PC-9 (cell line): ENCODE data around the gene CCDC138. TPM values are rescaled to one million over a fixed set of nuclear protein-coding genes. Genes with fewer than 3 reads are reported as not detected.

ENCODE experiments used
- BruUV-seq: library from RNA; stranded (reverse); fragments of 400-500 nt; replicated peaks from 2 replicates; lab custom pipeline; 2021; lab: Mats Ljungman, UMichigan
- CTCF ChIA-PET: fragments of 300-600 bp; sonication (Branson Sonifier 250); formaldehyde crosslinking; loops from one replicate; lab custom pipeline; 2022; ENCODE audit warnings: antibody characterized with exemption; lab: Charles Lee
- POLR2A ChIA-PET: fragments of 300-600 bp; sonication (Branson Sonifier 250); formaldehyde crosslinking; loops from one replicate; lab custom pipeline; 2022; ENCODE audit warnings: antibody characterized with exemption; ENCODE audit not compliant: unreplicated experiment; lab: Charles Lee
- DNase-seq, 2 experiments: peaks; one replicate each; pipeline versions ENCODE4 v3.0.0 to v3.0.0-alpha.2; 2015 to 2022; ENCODE audit warnings: mixed read lengths in 1 of 2
- H2AFZ ChIP-seq: fragments of 200-600 bp; sonication (generic); 2 replicates; pipeline ENCODE4 v1.8.1; 2017; ENCODE audit warnings: antibody characterized with exemption
- H3F3A ChIP-seq: fragments of 200-600 bp; sonication (generic); 2 replicates; pipeline ENCODE4 v1.8.1; 2017; ENCODE audit warnings: antibody characterized with exemption, mild to moderate bottlenecking, low read depth; ENCODE audit not compliant: insufficient read depth
- H3K27ac ChIP-seq: fragments of 200-600 bp; sonication (generic); 2 replicates; pipeline ENCODE4 v1.6.1; 2016; ENCODE audit warnings: mixed run types
- H3K27me3 ChIP-seq: fragments of 200-600 bp; sonication (generic); 2 replicates; pipeline ENCODE4 v1.6.1; 2016; ENCODE audit warnings: low read depth, mixed run types; ENCODE audit not compliant: insufficient read depth
- H3K36me3 ChIP-seq: fragments of 200-600 bp; sonication (generic); 2 replicates; pipeline ENCODE4 v1.6.1; 2016; ENCODE audit warnings: low read depth, mixed run types
- H3K4me1 ChIP-seq: fragments of 200-600 bp; sonication (generic); replicated peaks from 2 replicates; pipeline ENCODE4 v1.6.1; 2016; ENCODE audit warnings: mixed run types; ENCODE audit not compliant: insufficient read depth
- H3K4me2 ChIP-seq: fragments of 200-600 bp; sonication (generic); 2 replicates; pipeline ENCODE4 v1.6.1; 2017; ENCODE audit warnings: mixed run types
- H3K4me3 ChIP-seq: fragments of 200-600 bp; sonication (generic); 2 replicates; pipeline ENCODE4 v1.6.1; 2016; ENCODE audit warnings: mixed run types
- H3K79me2 ChIP-seq: fragments of 200-600 bp; sonication (generic); 2 replicates; pipeline ENCODE4 v1.6.1; 2017; ENCODE audit warnings: low read depth, mixed run types
- H3K9me2 ChIP-seq: fragments of 200-600 bp; sonication (generic); 2 replicates; pipeline ENCODE4 v1.8.1; 2017; ENCODE audit warnings: mild to moderate bottlenecking; ENCODE audit not compliant: insufficient read depth
- H3K9me3 ChIP-seq: fragments of 200-600 bp; sonication (generic); 2 replicates; pipeline ENCODE4 v1.8.1; 2016; ENCODE audit warnings: low read depth; ENCODE audit not compliant: insufficient read depth
- H4K20me1 ChIP-seq: fragments of 200-600 bp; sonication (generic); 2 replicates; pipeline ENCODE4 v1.8.1; 2017; ENCODE audit not compliant: insufficient read depth
- EZH2 ChIP-seq: fragments of 200-600 bp; sonication (generic); IDR thresholded peaks from 2 replicates; pipeline ENCODE4 v1.8.0; 2017; ENCODE audit warnings: antibody characterized with exemption, low read depth
- intact Hi-C: fragments of 100-400 bp; cut with micrococcal nuclease; formaldehyde crosslinking; loops from one replicate; pipeline ENCODE4 v1.10.0; 2022; ENCODE audit not compliant: unreplicated experiment
- total RNA-seq: library from RNA; stranded (reverse); gene quantifications from 2 replicates; pipeline ENCODE4 v1.2.3, GENCODE V29; 2021
- TF ChIP-seq, protein P1 (sequence below): fragments of 200-600 bp; sonication (generic); conservative IDR thresholded peaks from 2 replicates; pipeline ENCODE4 v1.6.1; 2017; ENCODE audit warnings: mixed run types, antibody characterized with exemption, mild to moderate bottlenecking, moderate library complexity

The CCDC138 gene
- total RNA-seq, 1 experiment from 2014 or later, result 10.1 TPM

DNA sequence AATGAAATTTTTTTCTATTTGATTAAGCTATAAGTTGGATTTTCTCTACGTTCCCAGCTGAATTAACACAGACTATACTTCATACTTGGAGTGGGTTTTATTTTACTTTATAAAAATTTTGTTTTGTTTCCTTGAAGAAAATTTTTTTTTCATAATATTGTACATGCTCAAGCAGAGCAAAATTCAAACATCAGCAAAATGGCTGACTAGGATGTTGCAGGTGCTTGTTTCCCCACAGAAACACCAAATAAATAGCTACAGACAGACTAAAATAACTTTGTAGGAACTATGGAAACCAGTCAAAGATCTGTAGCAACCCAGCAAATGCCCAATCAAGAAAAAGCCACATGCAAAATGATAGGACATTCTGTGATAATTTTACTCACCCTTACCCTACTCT is 82.3 kb downstream of the CCDC138 start:
- BruUV-seq, result no TSS peak

DNA sequence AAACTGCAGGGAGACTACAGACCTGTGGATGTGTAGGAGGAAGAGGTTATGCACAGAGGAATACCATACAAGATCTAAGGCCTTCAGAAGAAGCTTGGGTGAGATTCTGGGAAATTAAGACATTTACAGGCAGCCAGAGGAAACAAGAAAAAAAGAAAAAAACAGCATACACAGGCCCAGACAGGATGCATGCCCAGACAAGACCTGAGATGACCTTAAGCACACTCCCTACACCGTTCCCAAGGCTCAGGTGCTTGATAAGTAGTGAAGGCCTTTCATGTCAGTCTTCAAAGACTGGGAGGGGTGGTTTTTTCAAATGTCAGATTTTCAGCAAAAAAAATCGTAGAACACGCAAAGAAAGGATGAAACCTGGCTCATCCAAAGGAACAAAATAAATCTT is 83.0 kb downstream of the CCDC138 start:
- CTCF ChIA-PET, result no interaction called here

More for the DNA sequence above, 82.3 kb downstream of the CCDC138 start:
- H4K20me1 ChIP-seq, result no peaks in the 10 kb centered on the region
- H3K9me3 ChIP-seq, result peaks cover 15% of the 10 kb centered on the region; the same call in 1 of the 2 replicates
- no peaks in the 10 kb centered on the region for H3K9me2 ChIP-seq
- H3K27me3 ChIP-seq, result no peaks in the 10 kb centered on the region
- H3K27ac ChIP-seq, result no peak overlapping the region
- no peaks in the 10 kb centered on the region for H3F3A ChIP-seq
- H3K4me3 ChIP-seq, result no peak overlapping the region
- CTCF ChIA-PET, result no interaction called here
- no peak overlapping the region for H3K4me2 ChIP-seq
- intact Hi-C loops, result no loop called here
- H2AFZ ChIP-seq, result no peak overlapping the region
- TF ChIP-seq EZH2, result no peak
- TF ChIP-seq, protein P1, sequence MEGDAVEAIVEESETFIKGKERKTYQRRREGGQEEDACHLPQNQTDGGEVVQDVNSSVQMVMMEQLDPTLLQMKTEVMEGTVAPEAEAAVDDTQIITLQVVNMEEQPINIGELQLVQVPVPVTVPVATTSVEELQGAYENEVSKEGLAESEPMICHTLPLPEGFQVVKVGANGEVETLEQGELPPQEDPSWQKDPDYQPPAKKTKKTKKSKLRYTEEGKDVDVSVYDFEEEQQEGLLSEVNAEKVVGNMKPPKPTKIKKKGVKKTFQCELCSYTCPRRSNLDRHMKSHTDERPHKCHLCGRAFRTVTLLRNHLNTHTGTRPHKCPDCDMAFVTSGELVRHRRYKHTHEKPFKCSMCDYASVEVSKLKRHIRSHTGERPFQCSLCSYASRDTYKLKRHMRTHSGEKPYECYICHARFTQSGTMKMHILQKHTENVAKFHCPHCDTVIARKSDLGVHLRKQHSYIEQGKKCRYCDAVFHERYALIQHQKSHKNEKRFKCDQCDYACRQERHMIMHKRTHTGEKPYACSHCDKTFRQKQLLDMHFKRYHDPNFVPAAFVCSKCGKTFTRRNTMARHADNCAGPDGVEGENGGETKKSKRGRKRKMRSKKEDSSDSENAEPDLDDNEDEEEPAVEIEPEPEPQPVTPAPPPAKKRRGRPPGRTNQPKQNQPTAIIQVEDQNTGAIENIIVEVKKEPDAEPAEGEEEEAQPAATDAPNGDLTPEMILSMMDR, result no peak
- H3K79me2 ChIP-seq, result no peaks in the 10 kb centered on the region
- H3K4me1 ChIP-seq, result no peaks in the 10 kb centered on the region
- no peaks in the 10 kb centered on the region for H3K36me3 ChIP-seq
- POLR2A ChIA-PET, result no interaction called here
- DNase-seq, result no peak

DNA sequence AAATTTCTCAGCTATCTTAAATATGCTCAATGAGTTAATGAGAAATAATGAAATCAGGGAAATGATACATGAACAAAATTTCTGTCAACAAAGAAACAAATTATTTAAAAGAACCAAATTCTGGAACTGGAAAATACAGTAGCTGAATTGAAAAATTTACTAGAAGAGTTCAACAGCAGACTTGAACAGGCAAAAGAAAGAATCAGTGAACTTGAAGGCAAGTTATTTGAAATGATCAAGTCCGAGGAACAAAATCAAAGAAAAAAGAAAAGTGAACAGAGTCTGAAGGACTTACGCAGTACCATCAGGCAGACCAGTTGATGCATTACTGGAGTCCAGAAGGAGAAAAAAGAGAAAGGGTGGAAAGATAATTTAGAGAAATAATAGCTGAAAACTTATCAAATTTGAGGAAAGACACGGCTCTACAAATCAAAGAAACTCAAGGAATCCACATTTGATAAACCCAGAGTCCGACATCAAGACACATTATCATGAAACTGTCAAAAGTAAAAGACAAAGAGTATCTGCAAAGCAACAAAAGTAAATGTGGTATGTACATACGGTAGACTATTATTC is 83.6 kb downstream of the CCDC138 start:
- H4K20me1 ChIP-seq, result no peaks in the 10 kb centered on the region
- POLR2A ChIA-PET, result no interaction called here

More for the DNA sequence above, 83.0 kb downstream of the CCDC138 start:
- no peak overlapping the region for H3K4me2 ChIP-seq
- H3K36me3 ChIP-seq, result no peaks in the 10 kb centered on the region
- H3K9me2 ChIP-seq, result no peaks in the 10 kb centered on the region
- no peak overlapping the region for H2AFZ ChIP-seq
- no peak overlapping the region for H3K4me3 ChIP-seq
- H3K79me2 ChIP-seq, result no peaks in the 10 kb centered on the region
- no peaks in the 10 kb centered on the region for H4K20me1 ChIP-seq
- no peaks in the 10 kb centered on the region for H3K27me3 ChIP-seq
- H3F3A ChIP-seq, result no peaks in the 10 kb centered on the region
- DNase-seq, result no peak
- intact Hi-C loops, result no loop called here
- TF ChIP-seq, protein P1, result no peak
- TF ChIP-seq EZH2, result no peak
- BruUV-seq, result no TSS peak
- H3K27ac ChIP-seq, result no peak overlapping the region
- H3K9me3 ChIP-seq, result peaks cover 15% of the 10 kb centered on the region; the same call in 1 of the 2 replicates
- H3K4me1 ChIP-seq, result no peaks in the 10 kb centered on the region
- POLR2A ChIA-PET, result no interaction called here

More for the DNA sequence above, 83.6 kb downstream of the CCDC138 start:
- no peak overlapping the region for H2AFZ ChIP-seq
- BruUV-seq, result no TSS peak
- DNase-seq, result no peak
- CTCF ChIA-PET, result no interaction called here
- H3K9me2 ChIP-seq, result no peaks in the 10 kb centered on the region
- H3K27me3 ChIP-seq, result no peaks in the 10 kb centered on the region
- no peaks in the 10 kb centered on the region for H3K79me2 ChIP-seq
- intact Hi-C loops, result no loop called here
- H3K9me3 ChIP-seq, result peaks cover 15% of the 10 kb centered on the region; the same call in 1 of the 2 replicates
- no peaks in the 10 kb centered on the region for H3K4me1 ChIP-seq
- H3K27ac ChIP-seq, result no peak overlapping the region
- no peak overlapping the region for H3K4me2 ChIP-seq
- no peaks in the 10 kb centered on the region for H3K36me3 ChIP-seq
- H3K4me3 ChIP-seq, result no peak overlapping the region
- TF ChIP-seq, protein P1, result no peak
- no peak for TF ChIP-seq EZH2
- H3F3A ChIP-seq, result no peaks in the 10 kb centered on the region
